GM21737 (cell line): ENCODE data around the gene APOA4.
A peak's percentile ranks its signal among the peaks of the same experiment; 100 is the strongest.
"Not testable (repeated sequence)": the region's sequence is repeated elsewhere in the genome, so short reads cannot be mapped to it uniquely, and the experiment has no call there.

Source experiments
- ATAC-seq: cut with Tn5 transposase; IDR thresholded peaks from one replicate; pipeline ENCODE4 v1.9.1; 2021; ENCODE audit warnings: mild to moderate bottlenecking, moderate library complexity; ENCODE audit not compliant: unreplicated experiment

Gene APOA4

GRCh38 chr11:116849486-116849885 is 26.4 kb upstream of the APOA4 start:
- no peak for ATAC-seq

GRCh38 chr11:116849060-116849459 is 26.0 kb upstream of the APOA4 start:
- ATAC-seq = no peak

- ATAC-seq = no peak
Observed at GRCh38 chr11:116847612-116848011, 24.5 kb upstream of the APOA4 start.

GRCh38 chr11:116844722-116845121 is 21.6 kb upstream of the APOA4 start:
- no peak for ATAC-seq

GRCh38 chr11:116843661-116844060 is 20.6 kb upstream of the APOA4 start:
- ATAC-seq = no peak

DNA sequence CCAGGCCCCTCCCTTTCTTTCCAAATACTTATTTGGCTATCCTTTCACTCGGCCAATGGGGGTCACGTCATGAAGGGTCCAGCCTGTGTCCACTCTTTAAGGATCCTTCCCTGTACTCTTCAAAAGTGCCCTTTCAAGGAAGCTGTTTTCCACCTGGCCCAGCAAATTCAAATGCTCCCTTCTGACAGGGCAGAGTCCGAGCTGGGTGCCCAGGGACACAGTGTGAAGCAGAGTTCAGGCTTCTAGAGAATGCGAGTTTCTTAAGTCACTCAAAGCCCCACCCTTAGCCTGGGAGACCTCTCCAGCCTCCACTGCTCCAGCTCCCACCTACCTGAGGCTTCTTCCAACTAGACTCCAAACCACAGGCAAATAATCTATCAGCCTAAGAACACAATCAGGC is 19.8 kb upstream of the APOA4 start:
- ATAC-seq = no peak

GRCh38 chr11:116842117-116842516 is 19.0 kb upstream of the APOA4 start:
- ATAC-seq = no peak

DNA sequence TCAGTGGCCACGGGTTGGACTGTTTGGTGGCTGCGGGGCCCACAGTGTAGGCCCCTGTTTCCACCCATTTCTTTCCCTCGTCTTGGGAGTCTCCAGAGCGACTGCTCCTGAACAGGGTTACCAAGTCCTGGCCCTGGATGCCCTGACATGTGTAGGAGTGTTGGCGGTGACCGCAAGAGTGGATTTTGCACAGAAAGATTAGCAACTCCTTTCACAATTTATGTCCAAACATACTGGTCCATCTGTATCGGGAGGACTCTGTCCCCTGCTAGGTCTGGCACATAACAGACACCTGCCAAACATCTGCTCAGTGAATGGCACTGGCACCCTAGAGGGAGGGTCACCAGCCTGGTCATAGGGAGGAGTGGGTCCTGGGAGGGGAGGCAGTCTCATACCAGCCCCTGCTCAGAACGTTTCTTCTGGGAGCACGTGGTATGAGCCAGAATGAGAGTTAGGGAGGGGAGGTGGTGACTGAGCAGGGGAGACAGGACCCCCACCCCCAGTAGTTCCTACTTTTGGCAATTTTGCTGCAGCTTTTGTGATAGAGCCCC is 17.7 kb upstream of the APOA4 start:
- ATAC-seq = no peak

DNA sequence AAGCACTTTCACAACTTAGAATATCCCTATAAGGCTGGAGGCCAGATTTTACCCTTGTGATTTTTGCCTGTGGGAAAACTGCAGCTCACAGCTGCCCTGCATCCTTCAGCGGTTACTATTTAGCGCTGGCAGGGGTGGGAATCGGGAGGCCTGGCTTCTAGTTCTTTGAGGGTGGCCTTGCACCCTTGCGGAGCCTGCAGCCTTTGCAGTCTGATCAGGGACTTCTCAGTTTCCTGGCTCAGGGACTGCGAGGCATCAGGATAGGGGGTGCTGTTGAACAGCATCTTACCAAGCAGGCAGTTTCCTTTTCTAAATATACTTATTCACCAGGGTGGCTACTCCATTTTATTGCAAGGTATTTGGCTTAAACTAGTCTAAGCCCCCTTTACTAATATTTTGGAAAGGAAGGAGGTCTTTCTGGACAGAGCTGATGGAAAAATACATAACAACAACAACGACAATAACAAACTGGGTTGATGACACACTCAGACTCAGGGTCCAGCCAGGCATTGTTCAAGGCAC is 17.2 kb upstream of the APOA4 start:
- no peak for ATAC-seq

GRCh38 chr11:116838321-116839084 is 15.4 kb upstream of the APOA4 start:
- ATAC-seq = no peak

GRCh38 chr11:116837231-116838091 is 14.4 kb upstream of the APOA4 start, which contains the start of gene APOA1:
APOA1 (minus strand) TSS chr11:116837622; CDS start chr11:116837387, 235 bp downstream.
- no peak for ATAC-seq

GRCh38 chr11:116836632-116836991 is 13.5 kb upstream of the APOA4 start:
- no peak for ATAC-seq

- peak; percentile 72 for ATAC-seq
Observed at GRCh38 chr11:116835791-116836631, 12.9 kb upstream of the APOA4 start.

- no peak for ATAC-seq
Observed at GRCh38 chr11:116835042-116835772, 12.1 kb upstream of the APOA4 start.

DNA sequence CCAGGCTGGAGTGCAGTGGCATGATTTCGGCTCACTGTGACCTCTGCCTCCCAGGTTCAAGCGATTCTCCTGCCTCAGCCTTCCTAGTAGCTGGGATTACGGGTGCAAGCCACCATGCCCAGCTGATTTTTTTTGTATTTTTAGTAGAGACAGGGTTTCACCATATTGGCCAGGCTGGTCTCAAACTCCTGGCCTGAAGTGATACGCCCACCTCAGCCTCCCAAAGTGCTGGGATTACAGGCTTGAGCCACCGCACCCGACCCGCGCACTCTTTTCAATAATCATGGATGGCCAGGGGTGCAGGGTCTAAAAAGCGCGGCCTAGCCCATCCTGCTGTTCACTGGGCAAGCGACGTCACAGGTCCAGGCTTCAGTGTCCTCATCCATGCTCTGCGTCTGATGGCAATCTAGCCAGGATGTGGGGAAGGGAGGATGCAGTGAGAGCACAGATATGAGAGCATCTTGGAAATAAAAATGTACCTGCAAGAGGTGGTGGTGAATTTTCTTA is 11.5 kb upstream of the APOA4 start:
- not testable (repeated sequence) for ATAC-seq

DNA sequence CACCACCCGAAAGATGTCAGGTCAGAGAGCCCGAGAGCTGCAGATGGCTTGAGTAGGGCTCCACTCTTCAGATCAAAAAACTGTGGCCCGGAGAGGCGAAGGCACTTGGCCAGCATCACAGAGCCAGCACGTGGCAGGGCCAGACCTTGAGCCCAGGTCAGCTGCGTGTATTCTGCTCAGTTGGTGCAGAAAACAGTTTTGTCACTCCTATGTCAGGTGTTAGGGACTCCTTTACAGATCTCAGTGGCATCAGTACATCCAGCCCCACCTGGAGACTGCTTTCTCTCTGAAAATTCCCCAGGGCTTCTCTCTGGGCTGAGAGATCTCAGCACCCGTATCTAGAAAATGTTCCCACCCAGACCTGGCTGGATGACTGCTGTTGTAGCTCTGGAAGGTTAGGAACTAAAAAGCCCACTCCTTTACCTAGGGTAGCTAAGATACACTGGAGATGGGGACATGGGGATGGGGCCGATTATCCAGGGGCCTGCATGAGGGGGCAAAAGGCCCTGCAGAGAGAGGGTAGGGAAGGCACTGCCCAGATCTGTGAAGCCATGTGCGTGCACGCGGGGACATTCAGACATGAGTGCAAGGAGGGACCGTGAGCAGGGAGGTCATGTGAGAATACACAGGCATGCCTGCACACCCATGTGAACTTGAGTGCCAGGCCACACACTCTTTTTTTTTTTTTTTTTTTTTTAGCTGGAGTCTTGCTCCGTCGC is 10.9 kb upstream of the APOA4 start:
- ATAC-seq = no peak

DNA sequence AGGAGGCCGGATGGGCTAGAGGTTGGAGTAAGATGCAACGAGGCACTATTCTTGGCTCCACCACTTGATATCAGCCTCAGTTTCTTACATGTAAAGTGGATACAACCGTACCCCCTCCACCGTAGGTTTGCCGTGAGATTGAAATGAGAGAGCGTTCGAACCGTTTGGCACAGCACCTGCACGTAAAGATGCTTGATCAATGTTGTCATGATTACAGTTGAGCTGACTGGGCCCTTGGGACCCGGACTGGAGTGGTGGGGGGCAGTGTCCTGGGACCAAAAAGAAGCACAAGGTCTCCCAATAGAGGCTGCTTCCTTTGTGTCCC is 10.3 kb upstream of the APOA4 start:
- no peak for ATAC-seq

GRCh38 chr11:116832350-116833290 is 9.5 kb upstream of the APOA4 start:
- ATAC-seq = no peak
